ENCODE data around the gene PRMT1. TPM values are rescaled to one million over a fixed set of nuclear protein-coding genes. Genes with fewer than 3 reads are reported as not detected.

Gene PRMT1
- total and polyA plus RNA-seq, 2 donors (not counting 1 experiment from before 2014, with no cell fraction given), result 175 to 310 TPM

DNA sequence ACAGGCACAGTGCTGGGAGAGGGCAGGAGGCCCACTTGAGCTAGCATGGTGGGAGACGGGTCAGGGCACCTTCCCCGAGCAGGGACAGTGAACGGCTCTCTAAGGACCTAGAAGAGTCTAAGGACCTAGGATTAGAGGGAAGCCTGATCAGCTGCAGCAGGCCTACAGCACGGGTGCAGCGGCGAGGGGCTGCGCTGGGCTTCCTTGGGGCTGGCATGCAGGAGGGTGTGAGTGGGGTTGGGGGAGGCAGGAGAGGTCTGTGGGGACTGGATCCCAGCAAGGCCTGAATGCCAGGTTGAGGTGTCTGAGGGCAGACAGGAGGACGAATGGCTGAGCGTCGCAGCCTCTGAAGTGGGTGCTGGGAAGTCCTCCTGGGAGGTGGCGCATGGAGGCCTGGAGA lies 31.5 kb upstream of the PRMT1 start:
- Mint-ChIP-seq H3K27me3 (no peaks in the 10 kb centered on the region), H3K4me1 (peaks cover 36% of the 10 kb centered on the region), H3K27ac (no peak overlapping the region), H3K4me3 (no peak overlapping the region), H3K9me3 (ENCODE audit: insufficient read depth) (no peaks in the 10 kb centered on the region)
- no peak for DNase-seq
- no peak for ATAC-seq (ENCODE audit: low read depth)
- TF ChIP-seq EZH2 (IDR thresholded peaks at IDR 0.05; ENCODE audit: borderline replicate concordance, insufficient read depth, low read depth, low read length, poor library complexity, severe bottlenecking) (no peak), CTCF (IDR thresholded peaks at IDR 0.05) (no peak)
- Histone ChIP-seq H3K27me3 (replicated peaks in 1 of 4; ENCODE audit: control extremely low read depth in 1 of 4, control insufficient read depth in 3 of 4, insufficient read depth in 4 of 4, low read length in 3 of 4) (no peaks in the 10 kb centered on the region), H3K79me2 (ENCODE audit: control insufficient read depth, insufficient read depth, low read length) (peaks cover 68% of the 10 kb centered on the region), H3K36me3 (replicated peaks in 1 of 2; ENCODE audit: control extremely low read depth in 1 of 2, control insufficient read depth in 1 of 2, extremely low read depth in 1 of 2, insufficient read depth in 2 of 2, low read length in 1 of 2) (peaks cover 0 to 46% of the 10 kb centered on the region in 2 experiments), H3K4me3 (ENCODE audit: control extremely low read depth in 1 of 5, extremely low read depth in 1 of 5, insufficient read depth in 1 of 5, low read depth in 2 of 5, low read length in 4 of 5) (no peak overlapping the region), H2AFZ (ENCODE audit: insufficient read depth, low read depth, low read length, poor library complexity, severe bottlenecking) (no peak overlapping the region), H3K4me2 (replicated peaks; ENCODE audit: low read depth, low read length, poor library complexity, severe bottlenecking) (no peak overlapping the region), H3K4me1 (ENCODE audit: control insufficient read depth in 2 of 2, insufficient read depth in 2 of 2, low read length in 2 of 2) (peaks cover 20 to 34% of the 10 kb centered on the region in 2 donors), H3K27ac (ENCODE audit: low read length in 2 of 2) (no peak overlapping the region), H3K9ac (ENCODE audit: low read length) (no peak overlapping the region), H3K9me3 (ENCODE audit: control extremely low read depth in 1 of 3, control insufficient read depth in 2 of 3, insufficient read depth in 1 of 3, low read length in 2 of 3) (no peaks in the 10 kb centered on the region), H4K20me1 (ENCODE audit: control insufficient read depth, insufficient read depth, low read length, poor library complexity, severe bottlenecking) (peaks cover 37% of the 10 kb centered on the region)
- intact Hi-C loops (cut with micrococcal nuclease), result no loop called here
- WGBS (ENCODE audit: insufficient coverage), result 97% methylated on average over 11 of the region's 11 CpGs
- POLR2A ChIA-PET, result no interaction called here
- CTCF ChIA-PET, result interaction anchor here (0.5 kb wide), 1 partner anchor 195 kb away, joined by 5 read pairs; no protein-coding TSS in a partner anchor

DNA sequence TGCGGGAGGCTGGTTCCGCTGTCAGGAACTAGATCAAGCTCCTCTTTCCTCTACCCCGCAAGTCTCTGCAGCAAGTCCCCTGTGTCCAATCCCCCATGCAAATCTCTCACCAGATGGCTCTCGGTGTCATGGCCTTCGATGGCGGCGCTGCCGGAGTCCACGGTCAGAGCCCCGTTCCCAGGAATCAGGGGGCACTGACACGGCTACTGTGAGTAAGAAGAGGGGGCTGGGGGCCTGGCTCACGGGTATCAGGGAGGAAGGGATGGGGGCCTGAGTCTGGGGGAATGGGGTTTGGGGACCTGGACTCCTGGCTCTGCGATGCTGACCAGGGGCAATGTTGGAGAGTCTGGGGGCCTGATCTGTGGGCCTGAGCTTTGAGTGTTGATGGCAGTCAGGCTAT lies 31.1 kb upstream of the PRMT1 start:
- H3K4me1 Mint-ChIP-seq, result peaks cover 32% of the 10 kb centered on the region
- Histone ChIP-seq H3K27me3 (replicated peaks in 1 of 4; ENCODE audit: control extremely low read depth in 1 of 4, control insufficient read depth in 3 of 4, insufficient read depth in 4 of 4, low read length in 3 of 4) (no peaks in the 10 kb centered on the region), H3K9ac (ENCODE audit: low read length) (no peak overlapping the region), H3K36me3 (replicated peaks in 1 of 2; ENCODE audit: control extremely low read depth in 1 of 2, control insufficient read depth in 1 of 2, extremely low read depth in 1 of 2, insufficient read depth in 2 of 2, low read length in 1 of 2) (peaks cover 0 to 47% of the 10 kb centered on the region in 2 experiments), H2AFZ (ENCODE audit: insufficient read depth, low read depth, low read length, poor library complexity, severe bottlenecking) (no peak overlapping the region), H3K79me2 (ENCODE audit: control insufficient read depth, insufficient read depth, low read length) (peaks cover 64% of the 10 kb centered on the region), H3K9me3 (ENCODE audit: control extremely low read depth in 1 of 3, control insufficient read depth in 2 of 3, insufficient read depth in 1 of 3, low read length in 2 of 3) (no peaks in the 10 kb centered on the region), H3K4me3 (ENCODE audit: control extremely low read depth in 1 of 5, extremely low read depth in 1 of 5, insufficient read depth in 1 of 5, low read depth in 2 of 5, low read length in 4 of 5) (no peak overlapping the region), H4K20me1 (ENCODE audit: control insufficient read depth, insufficient read depth, low read length, poor library complexity, severe bottlenecking) (peaks cover 38% of the 10 kb centered on the region), H3K4me1 (ENCODE audit: control insufficient read depth in 2 of 2, insufficient read depth in 2 of 2, low read length in 2 of 2) (peaks cover 17 to 30% of the 10 kb centered on the region in 2 donors), H3K27ac (ENCODE audit: low read length in 2 of 2) (no peak overlapping the region), H3K4me2 (replicated peaks; ENCODE audit: low read depth, low read length, poor library complexity, severe bottlenecking) (no peak overlapping the region)
- ATAC-seq (ENCODE audit: low read depth) (no peak), DNase-seq (no peak)
- 95% methylated on average over 7 of the region's 13 CpGs for WGBS (ENCODE audit: insufficient coverage)
- H3K27me3 Mint-ChIP-seq, result no peaks in the 10 kb centered on the region
- POLR2A ChIA-PET, result no interaction called here
- TF ChIP-seq EZH2 (IDR thresholded peaks at IDR 0.05; ENCODE audit: borderline replicate concordance, insufficient read depth, low read depth, low read length, poor library complexity, severe bottlenecking) (no peak), CTCF (IDR thresholded peaks at IDR 0.05) (no peak)
- H3K4me3 Mint-ChIP-seq, result no peak overlapping the region
- H3K9me3 Mint-ChIP-seq (ENCODE audit: insufficient read depth), result no peaks in the 10 kb centered on the region
- intact Hi-C loops (cut with micrococcal nuclease), result no loop called here
- H3K27ac Mint-ChIP-seq, result no peak overlapping the region
- CTCF ChIA-PET, result interaction anchor here (0.5 to 0.7 kb wide), 2 partner anchors 139 to 195 kb away, joined by 3 to 5 read pairs; no protein-coding TSS in a partner anchor

Measured in B cell (primary cell).